Breast epithelium (tissue), 4 donors: ENCODE measurements around the gene MYMK. TPM values are rescaled to one million over a fixed set of nuclear protein-coding genes. Genes with fewer than 3 reads are reported as not detected.
A peak's percentile ranks its signal among the peaks of the same experiment; 100 is the strongest.

ENCODE experiments used
- DNase-seq, 2 donors: peaks; one replicate each; pipeline ENCODE4 v3.0.0-alpha.2; 2019; ENCODE audit warnings: low spot score in 2 of 2
- H3K27ac ChIP-seq, 2 donors: fragments of 200-600 bp; sonication (generic) in 1 of 2; one replicate each; pipeline ENCODE4 v1.5.1; 2016 to 2019; ENCODE audit warnings: mild to moderate bottlenecking in 1 of 2
- H3K27me3 ChIP-seq, 2 donors: fragments of 200-600 bp; sonication (generic) in 1 of 2; one replicate each; pipeline versions ENCODE4 v1.5.1 to v1.6.0; 2017 to 2019; ENCODE audit warnings: control low read depth in 1 of 2, mild to moderate bottlenecking in 1 of 2
- H3K36me3 ChIP-seq: fragments of 200-600 bp; one replicate; pipeline ENCODE4 v1.5.1; 2019
- H3K4me1 ChIP-seq, 2 donors: fragments of 200-600 bp; sonication (generic); one replicate each; pipeline ENCODE4 v1.5.1; 2016 to 2019; ENCODE audit warnings: control low read depth in 1 of 2
- H3K4me3 ChIP-seq, 3 donors: fragments of 200-600 bp; sonication (generic); 1 replicate in 2 of 3; 2 replicates in 1 of 3; pipeline ENCODE4 v1.5.1; 2016 to 2019; ENCODE audit warnings: mild to moderate bottlenecking in 3 of 3, moderate library complexity in 2 of 3
- H3K9me3 ChIP-seq, 2 donors: fragments of 200-600 bp; sonication (generic) in 1 of 2; one replicate each; pipeline ENCODE4 v1.5.1; 2016 to 2019; ENCODE audit warnings: control low read depth in 1 of 2
- CTCF ChIP-seq, 3 donors: fragments of 450-650 bp; IDR thresholded peaks; one replicate each; pipeline ENCODE4 v1.5.1; 2016 to 2017; ENCODE audit warnings: antibody characterized with exemption in 3 of 3, mild to moderate bottlenecking in 3 of 3, moderate library complexity in 3 of 3
- POLR2A ChIP-seq: fragments of 450-650 bp; IDR thresholded peaks from one replicate; pipeline ENCODE4 v1.6.1; 2016; ENCODE audit warnings: antibody characterized with exemption, mild to moderate bottlenecking, moderate library complexity
- POLR2AphosphoS5 ChIP-seq, 3 donors: sonication (generic); formaldehyde crosslinking; IDR thresholded peaks; one replicate each; pipeline ENCODE4 v1.6.1; 2017; ENCODE audit warnings: antibody characterized with exemption in 3 of 3
- intact Hi-C: fragments of 100-400 bp; cut with DNase I; formaldehyde crosslinking; loops from one replicate; pipeline ENCODE4 v1.15.1; 2023; ENCODE audit warnings: low total_unique reads
- total RNA-seq, 3 donors: library from RNA; depleted of rRNA; stranded (reverse); fragments of >200 nt; gene quantifications; one replicate each; pipeline ENCODE4 v1.1.0, GENCODE V29; 2016

Gene MYMK
- total RNA-seq, 3 donors from 2014 or later = not detected

- H3K36me3 ChIP-seq = no peaks in the 10 kb centered on the region
- peaks cover under 1 to 17% of the 10 kb centered on the region in 2 donors for H3K27me3 ChIP-seq
- peak in 1 of 2 donors; percentile 46 for DNase-seq
- TF ChIP-seq POLR2A = no peak
- TF ChIP-seq POLR2AphosphoS5 (IDR thresholded peaks at IDR 0.05) = no peak
- no peak for TF ChIP-seq CTCF (IDR thresholded peaks at IDR 0.05)
- intact Hi-C loops = no loop called here
- H3K9me3 ChIP-seq = no peaks in the 10 kb centered on the region
- H3K4me1 ChIP-seq = no peaks in the 10 kb centered on the region
- H3K27ac ChIP-seq = peak overlapping the region; percentile 55 to 84
- H3K4me3 ChIP-seq = peak overlapping the region in 1 of 3 donors; percentile 37
These were observed 32.4 kb downstream of the MYMK start for GRCh38 chr9:133492061-133493021.

GRCh38 chr9:133491656-133491925 lies 33.2 kb downstream of the MYMK start:
- H3K9me3 ChIP-seq = no peaks in the 10 kb centered on the region
- H3K4me3 ChIP-seq = no peak overlapping the region
- peak overlapping the region in 1 of 2 donors; percentile 84 for H3K27ac ChIP-seq
- no peaks in the 10 kb centered on the region for H3K4me1 ChIP-seq
- no peak for DNase-seq
- H3K36me3 ChIP-seq = no peaks in the 10 kb centered on the region
- TF ChIP-seq CTCF (IDR thresholded peaks at IDR 0.05) = no peak
- no peak for TF ChIP-seq POLR2AphosphoS5 (IDR thresholded peaks at IDR 0.05)
- no peak for TF ChIP-seq POLR2A
- intact Hi-C loops = no loop called here
- H3K27me3 ChIP-seq = peaks cover 0 to 16% of the 10 kb centered on the region in 2 donors

GRCh38 chr9:133490865-133491655 lies 33.7 kb downstream of the MYMK start:
- intact Hi-C loops = no loop called here
- no peak overlapping the region for H3K27ac ChIP-seq
- TF ChIP-seq CTCF (IDR thresholded peaks at IDR 0.05) (no peak), POLR2A (no peak), POLR2AphosphoS5 (IDR thresholded peaks at IDR 0.05) (no peak)
- no peak for DNase-seq
- H3K4me1 ChIP-seq = no peaks in the 10 kb centered on the region
- no peak overlapping the region for H3K4me3 ChIP-seq
- no peaks in the 10 kb centered on the region for H3K36me3 ChIP-seq
- H3K9me3 ChIP-seq = no peaks in the 10 kb centered on the region
- H3K27me3 ChIP-seq = peaks cover 0 to 12% of the 10 kb centered on the region in 2 donors

- Histone ChIP-seq H3K9me3 (no peaks in the 10 kb centered on the region), H3K27ac (no peak overlapping the region), H3K27me3 (peaks cover 0 to 12% of the 10 kb centered on the region in 2 donors), H3K4me3 (no peak overlapping the region), H3K4me1 (no peaks in the 10 kb centered on the region), H3K36me3 (no peaks in the 10 kb centered on the region)
- intact Hi-C loops = no loop called here
- DNase-seq = no peak
- TF ChIP-seq POLR2AphosphoS5 (IDR thresholded peaks at IDR 0.05) = no peak
- TF ChIP-seq CTCF (IDR thresholded peaks at IDR 0.05) = no peak
- no peak for TF ChIP-seq POLR2A
These were observed 34.5 kb downstream of the MYMK start for GRCh38 chr9:133490201-133490681.
